GM23248 (cell line): ENCODE measurements around the gene ZNF507.
"Not testable (repeated sequence)": the region's sequence is repeated elsewhere in the genome, so short reads cannot be mapped to it uniquely, and the experiment has no call there.

ENCODE experiments used
- EZH2 ChIP-seq: fragments of 200-600 bp; sonication (generic); IDR thresholded peaks from 2 replicates; pipeline ENCODE4 v1.6.1; 2018; ENCODE audit warnings: antibody characterized with exemption, mild to moderate bottlenecking; ENCODE audit not compliant: insufficient read depth, poor library complexity, severe bottlenecking
- EZH2phosphoT487 ChIP-seq: fragments of 200-600 bp; sonication (generic); IDR thresholded peaks from 2 replicates; pipeline ENCODE4 v1.6.1; 2018; ENCODE audit warnings: antibody characterized with exemption, moderate library complexity, mild to moderate bottlenecking, low read depth; ENCODE audit not compliant: insufficient read depth

DNA sequence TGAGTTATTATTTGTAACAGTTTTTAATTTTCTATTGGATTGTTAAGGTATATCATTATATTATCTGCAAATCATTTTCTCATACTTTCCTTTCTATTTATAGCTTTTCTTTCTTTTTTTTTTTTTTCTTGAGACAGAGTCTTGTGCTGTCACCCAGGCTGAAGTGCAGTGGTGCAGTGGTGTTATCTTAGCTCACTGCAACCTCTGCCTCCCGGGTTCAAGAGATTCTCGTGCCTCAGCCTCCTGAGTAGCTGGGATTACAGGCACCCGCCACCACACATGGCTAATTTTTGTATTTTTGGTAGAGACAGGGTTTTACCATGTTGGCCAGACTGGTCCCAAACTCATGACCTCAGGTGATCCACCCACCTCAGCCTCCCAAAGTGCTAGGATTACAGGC, 29.0 kb downstream of the ZNF507 start:
- not testable (repeated sequence) for TF ChIP-seq EZH2, EZH2phosphoT487
